GM23338 (cell line): ENCODE results near the gene CPSF3. TPM values are rescaled to one million over a fixed set of nuclear protein-coding genes. Genes with fewer than 3 reads are reported as not detected.
A peak's percentile ranks its signal among the peaks of the same experiment; 100 is the strongest.

ENCODE experiments used
- ATAC-seq: fragments of 200-7000 bp; cut with Tn5 transposase; 3 replicates; pipeline ENCODE4 v1.9.1; 2020
- DNase-seq: peaks from one replicate; pipeline ENCODE4 v3.0.0-alpha.2; 2015; ENCODE audit warnings: low spot score
- H2AFZ ChIP-seq: fragments of 200-600 bp; sonication (generic); 2 replicates; pipeline ENCODE4 v1.8.0; 2016; ENCODE audit warnings: antibody characterized with exemption, mild to moderate bottlenecking, moderate library complexity
- H3F3A ChIP-seq: fragments of 200-600 bp; sonication (generic); replicated peaks from 2 replicates; pipeline ENCODE4 v1.8.0; 2017; ENCODE audit warnings: antibody characterized with exemption, mixed run types, low read depth
- H3K27ac ChIP-seq: fragments of 200-600 bp; sonication (generic); 2 replicates; pipeline ENCODE4 v1.6.1; 2016; ENCODE audit warnings: low read depth
- H3K27me3 ChIP-seq: fragments of 200-600 bp; sonication (generic); 2 replicates; pipeline ENCODE4 v1.8.0; 2016; ENCODE audit warnings: mild to moderate bottlenecking, mixed run types, moderate library complexity; ENCODE audit not compliant: insufficient read depth
- H3K36me3 ChIP-seq: fragments of 200-600 bp; sonication (generic); 2 replicates; pipeline ENCODE4 v1.8.0; 2016; ENCODE audit warnings: mild to moderate bottlenecking; ENCODE audit not compliant: insufficient read depth
- H3K4me1 ChIP-seq: fragments of 200-600 bp; sonication (generic); 2 replicates; pipeline ENCODE4 v1.8.0; 2016; ENCODE audit warnings: mild to moderate bottlenecking, moderate library complexity; ENCODE audit not compliant: insufficient read depth
- H3K4me2 ChIP-seq: fragments of 200-600 bp; sonication (generic); 2 replicates; pipeline ENCODE4 v1.7.1; 2017; ENCODE audit warnings: mixed run types
- H3K4me3 ChIP-seq: fragments of 200-600 bp; sonication (generic); 2 replicates; pipeline ENCODE4 v1.6.1; 2016; ENCODE audit warnings: mixed run types
- H3K79me2 ChIP-seq: fragments of 200-600 bp; sonication (generic); replicated peaks from 2 replicates; pipeline ENCODE4 v1.8.0; 2017; ENCODE audit warnings: mild to moderate bottlenecking; ENCODE audit not compliant: insufficient read depth
- H3K9me2 ChIP-seq: fragments of 200-600 bp; sonication (generic); 2 replicates; pipeline ENCODE4 v1.8.0; 2017; ENCODE audit not compliant: insufficient read depth
- H4K20me1 ChIP-seq: fragments of 200-600 bp; sonication (generic); replicated peaks from 2 replicates; pipeline ENCODE4 v1.8.0; 2017; ENCODE audit warnings: mild to moderate bottlenecking; ENCODE audit not compliant: insufficient read depth
- H3K27ac Mint-ChIP-seq: 2 replicates; pipeline ENCODE4 v1.8.0; 2020; ENCODE audit warnings: inconsistent platforms, mild to moderate bottlenecking, moderate library complexity, mixed read lengths
- H3K27me3 Mint-ChIP-seq: 3 replicates; pipeline ENCODE4 v1.8.0; 2022; ENCODE audit warnings: low read depth, mild to moderate bottlenecking, moderate library complexity, mixed read lengths, inconsistent platforms; ENCODE audit not compliant: insufficient read depth, poor library complexity
- H3K36me3 Mint-ChIP-seq: 3 replicates; pipeline ENCODE4 v1.8.0; 2021; ENCODE audit warnings: low read depth, mild to moderate bottlenecking, inconsistent platforms, moderate library complexity, mixed read lengths
- H3K4me1 Mint-ChIP-seq: 3 replicates; pipeline ENCODE4 v1.8.0; 2020; ENCODE audit warnings: mild to moderate bottlenecking, inconsistent platforms, mixed read lengths
- H3K4me3 Mint-ChIP-seq: 3 replicates; pipeline ENCODE4 v1.8.0; 2021; ENCODE audit warnings: moderate library complexity, mild to moderate bottlenecking, inconsistent platforms, mixed read lengths
- H3K9me3 Mint-ChIP-seq: 3 replicates; pipeline ENCODE4 v1.8.0; 2020; ENCODE audit warnings: moderate library complexity, mild to moderate bottlenecking, inconsistent platforms, mixed read lengths
- CREB1 ChIP-seq: fragments of 250-450 bp; sonication (Bioruptor Pico); IDR thresholded peaks from 2 replicates; pipeline ENCODE4 v1.5.0; 2020; ENCODE audit warnings: low read depth, mild to moderate bottlenecking, moderate library complexity
- CTCF ChIP-seq, 2 experiments: fragments of 200-600 bp in 1 of 2; sonication (generic) in 1 of 2; conservative IDR thresholded peaks; 2 replicates each; pipeline versions ENCODE4 v1.5.1 to v1.6.1; 2016 to 2017; ENCODE audit warnings: antibody characterized with exemption in 2 of 2, low read depth in 2 of 2, mild to moderate bottlenecking in 2 of 2, moderate library complexity in 1 of 2
- ETS1 ChIP-seq: IDR thresholded peaks from 2 replicates; pipeline ENCODE4 v1.6.1; 2016; ENCODE audit warnings: antibody characterized with exemption
- EZH2 ChIP-seq: fragments of 200-600 bp; sonication (generic); IDR thresholded peaks from one replicate; pipeline ENCODE4 v1.8.0; 2017; ENCODE audit warnings: antibody characterized with exemption, mild to moderate bottlenecking, low read depth; ENCODE audit not compliant: unreplicated experiment
- EZH2phosphoT487 ChIP-seq: fragments of 200-600 bp; sonication (generic); IDR thresholded peaks from one replicate; pipeline ENCODE4 v1.8.1; 2018; ENCODE audit warnings: antibody characterized with exemption; ENCODE audit not compliant: unreplicated experiment
- JUNB ChIP-seq: IDR thresholded peaks from one replicate; pipeline ENCODE4 v1.6.1; 2016; ENCODE audit warnings: antibody characterized with exemption; ENCODE audit not compliant: unreplicated experiment
- NANOG ChIP-seq: IDR thresholded peaks from 2 replicates; pipeline ENCODE4 v1.6.1; 2016; ENCODE audit warnings: antibody characterized with exemption, borderline replicate concordance
- POLR2AphosphoS5 ChIP-seq: IDR thresholded peaks from 2 replicates; pipeline ENCODE4 v1.6.1; 2016; ENCODE audit warnings: antibody characterized with exemption, low read depth
- REST ChIP-seq: IDR thresholded peaks from one replicate; pipeline ENCODE4 v1.6.1; 2018; ENCODE audit warnings: antibody characterized with exemption; ENCODE audit not compliant: unreplicated experiment
- STAT1 ChIP-seq: IDR thresholded peaks from one replicate; pipeline ENCODE4 v1.6.1; 2016; ENCODE audit warnings: antibody characterized with exemption; ENCODE audit not compliant: unreplicated experiment
- ZNF114 ChIP-seq: fragments of 250-450 bp; sonication (Bioruptor Pico); IDR thresholded peaks from 2 replicates; pipeline ENCODE4 v1.5.0; 2020; ENCODE audit warnings: mild to moderate bottlenecking, moderate library complexity
- ZNF331 ChIP-seq: fragments of 250-450 bp; sonication (Bioruptor Pico); IDR thresholded peaks from 2 replicates; pipeline ENCODE4 v1.5.0; 2020; ENCODE audit warnings: low read depth, mild to moderate bottlenecking, moderate library complexity
- ZNF462 ChIP-seq: fragments of 250-450 bp; sonication (Bioruptor Pico); IDR thresholded peaks from 2 replicates; pipeline ENCODE4 v1.5.0; 2020; ENCODE audit warnings: mild to moderate bottlenecking, moderate library complexity
- polyA plus RNA-seq: library from polyadenylated mRNA; unstranded; fragments of >200 nt; fragmentation: Nextera tagmentation; extraction: Ambion mirVana; gene quantifications from 2 replicates; pipeline ENCODE4 v1.2.1, GENCODE V29; 2016
- total RNA-seq: library from RNA; depleted of rRNA; stranded (reverse); fragments of >200 nt; shearing (Covaris generic); gene quantifications from 2 replicates; pipeline ENCODE4 v1.2.3, GENCODE V29; 2014

Gene CPSF3
- total and polyA plus RNA-seq, 2 experiments from 2014 or later: 77.1 to 105 TPM

GRCh38 chr2:9401059-9401547, 22.4 kb upstream of the CPSF3 start:
- Histone ChIP-seq H3K27ac (0 out of 2 replicates have a peak overlapping the region, but pooled peaks have one; percentile 50), H3K4me3 (no peak overlapping the region), H4K20me1 (no peaks in the 10 kb centered on the region; the same call in 1 of the 2 replicates), H2AFZ (no peak overlapping the region), H3K4me2 (no peak overlapping the region), H3K9me2 (no peaks in the 10 kb centered on the region), H3K4me1 (no peaks in the 10 kb centered on the region), H3K27me3 (no peaks in the 10 kb centered on the region), H3F3A (no peaks in the 10 kb centered on the region), H3K36me3 (no peaks in the 10 kb centered on the region; the same call in 1 of the 2 replicates), H3K79me2 (no peaks in the 10 kb centered on the region)
- Mint-ChIP-seq H3K4me1 (peaks cover 16% of the 10 kb centered on the region), H3K36me3 (peaks cover 5% of the 10 kb centered on the region), H3K9me3 (no peaks in the 10 kb centered on the region), H3K27me3 (peaks cover 3% of the 10 kb centered on the region), H3K4me3 (no peak overlapping the region), H3K27ac (no peak overlapping the region; the same call in 1 of the 2 replicates)
- TF ChIP-seq ZNF331 (no peak), POLR2AphosphoS5 (no peak), ZNF462 (no peak), JUNB (no peak), ETS1 (no peak), EZH2phosphoT487 (no peak), CREB1 (CRISPR knock-in tag) (no peak), EZH2 (no peak), CTCF (conservative IDR thresholded peaks at IDR 0.05; ENCODE audit: low read depth in 2 of 2) (no peak), NANOG (no peak), REST (no peak), STAT1 (no peak), ZNF114 (CRISPR knock-in tag) (no peak)
- DNase-seq (no peak), ATAC-seq (peak; percentile 29; the same call in 2 of the 3 replicates)
